Muscle of back (tissue), 11 donors: Measurements from ENCODE around the gene RTN4RL1. TPM values are rescaled to one million over a fixed set of nuclear protein-coding genes. Genes with fewer than 3 reads are reported as not detected.

ENCODE experiments used
- DNase-seq, 3 donors: peaks; one replicate each; pipeline versions ENCODE4 v3.0.0 to v3.0.0-alpha.2; 2013
- polyA plus RNA-seq, 10 donors: library from polyadenylated mRNA; unstranded; fragments of 120-200 nt; gene quantifications; one replicate each; pipeline ENCODE4 v1.2.1, GENCODE V29; 2013; ENCODE audit not compliant: insufficient read length in 10 of 10

RTN4RL1 gene
- polyA plus RNA-seq, 10 donors: 0.70 to 1.8 (median 1.1) TPM

- DNase-seq: no peak
Measured at GRCh38 chr17:1919201-1919600, 105.9 kb downstream of the RTN4RL1 start.

- no peak for DNase-seq
Measured at GRCh38 chr17:1918346-1919162, 106.6 kb downstream of the RTN4RL1 start.

GRCh38 chr17:1916963-1917715 is 108.0 kb downstream of the RTN4RL1 start:
- no peak for DNase-seq

GRCh38 chr17:1916316-1916715 is 108.8 kb downstream of the RTN4RL1 start:
- no peak for DNase-seq

GRCh38 chr17:1915889-1916288 is 109.2 kb downstream of the RTN4RL1 start:
- DNase-seq: no peak

GRCh38 chr17:1914661-1915083 is 110.5 kb downstream of the RTN4RL1 start:
- DNase-seq: no peak

GRCh38 chr17:1913702-1914101 is 111.4 kb downstream of the RTN4RL1 start:
- no peak for DNase-seq

GRCh38 chr17:1912146-1912545 is 113.0 kb downstream of the RTN4RL1 start:
- DNase-seq: no peak

- no peak for DNase-seq
Measured at GRCh38 chr17:1909985-1910384, 115.1 kb downstream of the RTN4RL1 start.

GRCh38 chr17:1908699-1909309 is 116.3 kb downstream of the RTN4RL1 start:
- DNase-seq: peak; percentile 71 to 89 (median 76)

GRCh38 chr17:1907909-1908698 is 117.0 kb downstream of the RTN4RL1 start:
- peak in 2 of 3 donors; percentile 36 to 69 for DNase-seq

- no peak for DNase-seq
Measured at GRCh38 chr17:1907216-1907631, 117.9 kb downstream of the RTN4RL1 start.

GRCh38 chr17:1906662-1907101 is 118.5 kb downstream of the RTN4RL1 start:
- DNase-seq: peak in 1 of 3 donors; percentile 49

- DNase-seq: no peak
Measured at GRCh38 chr17:1905190-1905913, 119.8 kb downstream of the RTN4RL1 start.

GRCh38 chr17:1904273-1905182 is 120.6 kb downstream of the RTN4RL1 start:
- DNase-seq: no peak

GRCh38 chr17:1899403-1900000 is 125.6 kb downstream of the RTN4RL1 start:
- DNase-seq: no peak

GRCh38 chr17:1898872-1899271 is 126.3 kb downstream of the RTN4RL1 start:
- no peak for DNase-seq

- DNase-seq: no peak
Measured at GRCh38 chr17:1898332-1898731, 126.8 kb downstream of the RTN4RL1 start.

GRCh38 chr17:1897105-1897656 is 128.0 kb downstream of the RTN4RL1 start:
- no peak for DNase-seq
